GM23338 (cell line): Measurements from ENCODE around the gene ZFYVE27. TPM values are rescaled to one million over a fixed set of nuclear protein-coding genes. Genes with fewer than 3 reads are reported as not detected.

Source experiments
- ATAC-seq: fragments of 200-7000 bp; cut with Tn5 transposase; 3 replicates; pipeline ENCODE4 v1.9.1; 2020
- DNase-seq: peaks from one replicate; pipeline ENCODE4 v3.0.0-alpha.2; 2015; ENCODE audit warnings: low spot score
- H2AFZ ChIP-seq: fragments of 200-600 bp; sonication (generic); 2 replicates; pipeline ENCODE4 v1.8.0; 2016; ENCODE audit warnings: antibody characterized with exemption, mild to moderate bottlenecking, moderate library complexity
- H3F3A ChIP-seq: fragments of 200-600 bp; sonication (generic); replicated peaks from 2 replicates; pipeline ENCODE4 v1.8.0; 2017; ENCODE audit warnings: antibody characterized with exemption, mixed run types, low read depth
- H3K27ac ChIP-seq: fragments of 200-600 bp; sonication (generic); 2 replicates; pipeline ENCODE4 v1.6.1; 2016; ENCODE audit warnings: low read depth
- H3K27me3 ChIP-seq: fragments of 200-600 bp; sonication (generic); 2 replicates; pipeline ENCODE4 v1.8.0; 2016; ENCODE audit warnings: mild to moderate bottlenecking, mixed run types, moderate library complexity; ENCODE audit not compliant: insufficient read depth
- H3K36me3 ChIP-seq: fragments of 200-600 bp; sonication (generic); 2 replicates; pipeline ENCODE4 v1.8.0; 2016; ENCODE audit warnings: mild to moderate bottlenecking; ENCODE audit not compliant: insufficient read depth
- H3K4me1 ChIP-seq: fragments of 200-600 bp; sonication (generic); 2 replicates; pipeline ENCODE4 v1.8.0; 2016; ENCODE audit warnings: mild to moderate bottlenecking, moderate library complexity; ENCODE audit not compliant: insufficient read depth
- H3K4me2 ChIP-seq: fragments of 200-600 bp; sonication (generic); 2 replicates; pipeline ENCODE4 v1.7.1; 2017; ENCODE audit warnings: mixed run types
- H3K4me3 ChIP-seq: fragments of 200-600 bp; sonication (generic); 2 replicates; pipeline ENCODE4 v1.6.1; 2016; ENCODE audit warnings: mixed run types
- H3K79me2 ChIP-seq: fragments of 200-600 bp; sonication (generic); replicated peaks from 2 replicates; pipeline ENCODE4 v1.8.0; 2017; ENCODE audit warnings: mild to moderate bottlenecking; ENCODE audit not compliant: insufficient read depth
- H3K9me2 ChIP-seq: fragments of 200-600 bp; sonication (generic); 2 replicates; pipeline ENCODE4 v1.8.0; 2017; ENCODE audit not compliant: insufficient read depth
- H4K20me1 ChIP-seq: fragments of 200-600 bp; sonication (generic); replicated peaks from 2 replicates; pipeline ENCODE4 v1.8.0; 2017; ENCODE audit warnings: mild to moderate bottlenecking; ENCODE audit not compliant: insufficient read depth
- H3K27ac Mint-ChIP-seq: 2 replicates; pipeline ENCODE4 v1.8.0; 2020; ENCODE audit warnings: inconsistent platforms, mild to moderate bottlenecking, moderate library complexity, mixed read lengths
- H3K27me3 Mint-ChIP-seq: 3 replicates; pipeline ENCODE4 v1.8.0; 2022; ENCODE audit warnings: low read depth, mild to moderate bottlenecking, moderate library complexity, mixed read lengths, inconsistent platforms; ENCODE audit not compliant: insufficient read depth, poor library complexity
- H3K36me3 Mint-ChIP-seq: 3 replicates; pipeline ENCODE4 v1.8.0; 2021; ENCODE audit warnings: low read depth, mild to moderate bottlenecking, inconsistent platforms, moderate library complexity, mixed read lengths
- H3K4me1 Mint-ChIP-seq: 3 replicates; pipeline ENCODE4 v1.8.0; 2020; ENCODE audit warnings: mild to moderate bottlenecking, inconsistent platforms, mixed read lengths
- H3K4me3 Mint-ChIP-seq: 3 replicates; pipeline ENCODE4 v1.8.0; 2021; ENCODE audit warnings: moderate library complexity, mild to moderate bottlenecking, inconsistent platforms, mixed read lengths
- H3K9me3 Mint-ChIP-seq: 3 replicates; pipeline ENCODE4 v1.8.0; 2020; ENCODE audit warnings: moderate library complexity, mild to moderate bottlenecking, inconsistent platforms, mixed read lengths
- CREB1 ChIP-seq: fragments of 250-450 bp; sonication (Bioruptor Pico); IDR thresholded peaks from 2 replicates; pipeline ENCODE4 v1.5.0; 2020; ENCODE audit warnings: low read depth, mild to moderate bottlenecking, moderate library complexity
- EZH2phosphoT487 ChIP-seq: fragments of 200-600 bp; sonication (generic); IDR thresholded peaks from one replicate; pipeline ENCODE4 v1.8.1; 2018; ENCODE audit warnings: antibody characterized with exemption; ENCODE audit not compliant: unreplicated experiment
- JUNB ChIP-seq: IDR thresholded peaks from one replicate; pipeline ENCODE4 v1.6.1; 2016; ENCODE audit warnings: antibody characterized with exemption; ENCODE audit not compliant: unreplicated experiment
- NANOG ChIP-seq: IDR thresholded peaks from 2 replicates; pipeline ENCODE4 v1.6.1; 2016; ENCODE audit warnings: antibody characterized with exemption, borderline replicate concordance
- POLR2AphosphoS5 ChIP-seq: IDR thresholded peaks from 2 replicates; pipeline ENCODE4 v1.6.1; 2016; ENCODE audit warnings: antibody characterized with exemption, low read depth
- STAT1 ChIP-seq: IDR thresholded peaks from one replicate; pipeline ENCODE4 v1.6.1; 2016; ENCODE audit warnings: antibody characterized with exemption; ENCODE audit not compliant: unreplicated experiment
- ZNF114 ChIP-seq: fragments of 250-450 bp; sonication (Bioruptor Pico); IDR thresholded peaks from 2 replicates; pipeline ENCODE4 v1.5.0; 2020; ENCODE audit warnings: mild to moderate bottlenecking, moderate library complexity
- ZNF331 ChIP-seq: fragments of 250-450 bp; sonication (Bioruptor Pico); IDR thresholded peaks from 2 replicates; pipeline ENCODE4 v1.5.0; 2020; ENCODE audit warnings: low read depth, mild to moderate bottlenecking, moderate library complexity
- polyA plus RNA-seq: library from polyadenylated mRNA; unstranded; fragments of >200 nt; fragmentation: Nextera tagmentation; extraction: Ambion mirVana; gene quantifications from 2 replicates; pipeline ENCODE4 v1.2.1, GENCODE V29; 2016
- total RNA-seq: library from RNA; depleted of rRNA; stranded (reverse); fragments of >200 nt; shearing (Covaris generic); gene quantifications from 2 replicates; pipeline ENCODE4 v1.2.3, GENCODE V29; 2014
- TF ChIP-seq, protein P1 (sequence below): IDR thresholded peaks from 2 replicates; pipeline ENCODE4 v1.6.1; 2016; ENCODE audit warnings: antibody characterized with exemption
- TF ChIP-seq, protein P2 (sequence below), 2 experiments: fragments of 200-600 bp in 1 of 2; sonication (generic) in 1 of 2; conservative IDR thresholded peaks; 2 replicates each; pipeline versions ENCODE4 v1.5.1 to v1.6.1; 2016 to 2017; ENCODE audit warnings: antibody characterized with exemption in 2 of 2, low read depth in 2 of 2, mild to moderate bottlenecking in 2 of 2, moderate library complexity in 1 of 2
- TF ChIP-seq, protein P3 (sequence below): IDR thresholded peaks from one replicate; pipeline ENCODE4 v1.6.1; 2018; ENCODE audit warnings: antibody characterized with exemption; ENCODE audit not compliant: unreplicated experiment

ZFYVE27 gene
- total and polyA plus RNA-seq, 2 experiments from 2014 or later, result 15.0 to 25.8 TPM

DNA sequence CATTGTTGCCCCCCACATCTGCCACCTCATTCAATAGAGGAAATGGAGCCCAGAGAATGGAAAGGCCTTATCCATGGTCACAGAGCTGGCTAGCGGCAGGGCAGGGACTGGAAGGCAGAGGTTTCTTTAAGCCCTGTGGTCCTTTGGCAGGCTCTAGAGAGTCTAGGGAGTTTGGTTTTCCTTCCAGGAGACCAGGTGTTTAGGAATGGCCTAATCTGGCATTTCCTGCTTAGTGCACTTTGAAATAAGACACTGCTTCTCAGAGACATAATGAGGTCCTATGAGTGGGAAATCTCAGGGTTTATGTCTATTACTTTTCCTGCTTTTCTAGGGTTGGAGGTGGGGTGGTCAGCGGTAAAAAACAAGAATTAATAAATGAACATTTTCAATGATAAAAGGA, 17.3 kb upstream of the ZFYVE27 start:
- H3K27me3 ChIP-seq, result no peaks in the 10 kb centered on the region
- 0 out of 2 replicates have a peak overlapping the region, but pooled peaks have one; percentile 25 for H3K4me3 ChIP-seq
- no peaks in the 10 kb centered on the region for H3K9me2 ChIP-seq
- ATAC-seq, result no peak
- peaks cover 15% of the 10 kb centered on the region for H3F3A ChIP-seq
- Mint-ChIP-seq H3K4me3 (peak overlapping the region; percentile 7; the same call in 1 of the 3 replicates), H3K4me1 (peaks cover 43% of the 10 kb centered on the region), H3K27ac (0 out of 2 replicates have a peak overlapping the region, but pooled peaks have one; percentile 21), H3K36me3 (peaks cover 46% of the 10 kb centered on the region), H3K9me3 (no peaks in the 10 kb centered on the region), H3K27me3 (peaks cover 12% of the 10 kb centered on the region)
- TF ChIP-seq NANOG, result no peak
- TF ChIP-seq, protein P1, sequence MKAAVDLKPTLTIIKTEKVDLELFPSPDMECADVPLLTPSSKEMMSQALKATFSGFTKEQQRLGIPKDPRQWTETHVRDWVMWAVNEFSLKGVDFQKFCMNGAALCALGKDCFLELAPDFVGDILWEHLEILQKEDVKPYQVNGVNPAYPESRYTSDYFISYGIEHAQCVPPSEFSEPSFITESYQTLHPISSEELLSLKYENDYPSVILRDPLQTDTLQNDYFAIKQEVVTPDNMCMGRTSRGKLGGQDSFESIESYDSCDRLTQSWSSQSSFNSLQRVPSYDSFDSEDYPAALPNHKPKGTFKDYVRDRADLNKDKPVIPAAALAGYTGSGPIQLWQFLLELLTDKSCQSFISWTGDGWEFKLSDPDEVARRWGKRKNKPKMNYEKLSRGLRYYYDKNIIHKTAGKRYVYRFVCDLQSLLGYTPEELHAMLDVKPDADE, result 0 out of 2 replicates have a peak, but pooled peaks have one; percentile 13
- no peaks in the 10 kb centered on the region for H4K20me1 ChIP-seq
- peaks cover 48% of the 10 kb centered on the region for H3K4me1 ChIP-seq
- peaks cover 7% of the 10 kb centered on the region; the same call in 1 of the 2 replicates for H3K36me3 ChIP-seq
- H3K79me2 ChIP-seq, result peaks cover 17% of the 10 kb centered on the region
- peak overlapping the region; percentile 86 for H3K27ac ChIP-seq
- no peak overlapping the region for H2AFZ ChIP-seq
- H3K4me2 ChIP-seq, result peak overlapping the region; percentile 68
- DNase-seq, result peak; percentile 72

DNA sequence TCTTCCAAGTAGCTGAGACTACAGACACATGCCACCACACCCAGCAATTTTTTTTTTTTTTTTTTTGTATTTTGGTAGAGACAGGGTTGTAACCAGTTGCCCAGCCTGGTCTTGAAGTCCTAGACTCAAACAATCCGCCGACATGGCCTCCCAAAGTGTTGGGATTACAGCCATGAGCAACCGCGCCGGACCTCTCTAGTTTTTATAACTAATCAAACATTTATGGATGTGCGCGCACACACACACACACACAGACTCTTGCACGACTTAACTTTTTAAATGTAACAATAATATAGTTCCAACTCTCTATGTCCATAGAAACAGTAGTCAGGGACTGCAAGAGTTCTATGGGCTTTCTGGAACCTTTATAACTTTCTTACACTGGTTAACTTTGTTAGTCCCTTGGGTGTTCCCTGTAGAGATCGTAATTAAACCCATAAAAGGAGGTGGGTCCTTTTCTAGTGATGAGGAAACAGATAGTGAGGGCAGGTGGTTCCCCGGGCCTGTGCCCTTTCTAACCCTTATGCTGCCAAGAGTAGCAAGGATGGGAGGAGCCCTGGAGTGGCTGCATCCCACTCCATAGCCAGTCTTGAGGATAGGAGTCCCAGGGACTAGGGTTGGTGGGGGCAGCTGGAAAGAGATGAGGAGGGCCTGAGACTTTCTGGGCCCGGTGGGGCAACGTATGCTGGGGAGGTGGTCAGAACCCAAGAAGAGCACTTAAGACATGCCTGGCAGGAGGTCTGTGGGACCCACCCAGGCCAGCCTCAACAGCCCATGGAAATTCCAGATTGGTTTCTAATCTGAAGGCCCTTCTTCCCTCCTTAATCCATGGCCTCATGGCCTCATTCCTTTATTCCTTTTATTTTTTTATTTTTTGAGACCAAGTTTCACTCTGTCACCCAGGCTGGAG, 14.8 kb upstream of the ZFYVE27 start:
- H3K4me3 Mint-ChIP-seq, result no peak overlapping the region
- Histone ChIP-seq H3K4me3 (no peak overlapping the region), H3K79me2 (peaks cover 6% of the 10 kb centered on the region), H3K9me2 (no peaks in the 10 kb centered on the region), H3K4me2 (no peak overlapping the region), H3K4me1 (peaks cover 27% of the 10 kb centered on the region), H3K27me3 (no peaks in the 10 kb centered on the region), H2AFZ (no peak overlapping the region), H3K27ac (no peak overlapping the region), H3F3A (peaks cover 8% of the 10 kb centered on the region; the same call in 1 of the 2 replicates), H3K36me3 (peaks cover 1% of the 10 kb centered on the region; the same call in 1 of the 2 replicates), H4K20me1 (no peaks in the 10 kb centered on the region)
- no peak overlapping the region for H3K27ac Mint-ChIP-seq
- DNase-seq (no peak), ATAC-seq (no peak)
- peaks cover 4% of the 10 kb centered on the region for H3K27me3 Mint-ChIP-seq
- peaks cover 32% of the 10 kb centered on the region for H3K36me3 Mint-ChIP-seq
- peaks cover 30% of the 10 kb centered on the region for H3K4me1 Mint-ChIP-seq
- peaks cover 3% of the 10 kb centered on the region; the same call in 1 of the 3 replicates for H3K9me3 Mint-ChIP-seq
- TF ChIP-seq JUNB, result no peak
- TF ChIP-seq, protein P2, sequence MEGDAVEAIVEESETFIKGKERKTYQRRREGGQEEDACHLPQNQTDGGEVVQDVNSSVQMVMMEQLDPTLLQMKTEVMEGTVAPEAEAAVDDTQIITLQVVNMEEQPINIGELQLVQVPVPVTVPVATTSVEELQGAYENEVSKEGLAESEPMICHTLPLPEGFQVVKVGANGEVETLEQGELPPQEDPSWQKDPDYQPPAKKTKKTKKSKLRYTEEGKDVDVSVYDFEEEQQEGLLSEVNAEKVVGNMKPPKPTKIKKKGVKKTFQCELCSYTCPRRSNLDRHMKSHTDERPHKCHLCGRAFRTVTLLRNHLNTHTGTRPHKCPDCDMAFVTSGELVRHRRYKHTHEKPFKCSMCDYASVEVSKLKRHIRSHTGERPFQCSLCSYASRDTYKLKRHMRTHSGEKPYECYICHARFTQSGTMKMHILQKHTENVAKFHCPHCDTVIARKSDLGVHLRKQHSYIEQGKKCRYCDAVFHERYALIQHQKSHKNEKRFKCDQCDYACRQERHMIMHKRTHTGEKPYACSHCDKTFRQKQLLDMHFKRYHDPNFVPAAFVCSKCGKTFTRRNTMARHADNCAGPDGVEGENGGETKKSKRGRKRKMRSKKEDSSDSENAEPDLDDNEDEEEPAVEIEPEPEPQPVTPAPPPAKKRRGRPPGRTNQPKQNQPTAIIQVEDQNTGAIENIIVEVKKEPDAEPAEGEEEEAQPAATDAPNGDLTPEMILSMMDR (conservative IDR thresholded peaks at IDR 0.05; ENCODE audit: low read depth in 2 of 2), result no peak
- no peak for TF ChIP-seq POLR2AphosphoS5
- TF ChIP-seq, protein P1, result no peak
- no peak for TF ChIP-seq NANOG
- no peak for TF ChIP-seq EZH2phosphoT487
- TF ChIP-seq, protein P3, sequence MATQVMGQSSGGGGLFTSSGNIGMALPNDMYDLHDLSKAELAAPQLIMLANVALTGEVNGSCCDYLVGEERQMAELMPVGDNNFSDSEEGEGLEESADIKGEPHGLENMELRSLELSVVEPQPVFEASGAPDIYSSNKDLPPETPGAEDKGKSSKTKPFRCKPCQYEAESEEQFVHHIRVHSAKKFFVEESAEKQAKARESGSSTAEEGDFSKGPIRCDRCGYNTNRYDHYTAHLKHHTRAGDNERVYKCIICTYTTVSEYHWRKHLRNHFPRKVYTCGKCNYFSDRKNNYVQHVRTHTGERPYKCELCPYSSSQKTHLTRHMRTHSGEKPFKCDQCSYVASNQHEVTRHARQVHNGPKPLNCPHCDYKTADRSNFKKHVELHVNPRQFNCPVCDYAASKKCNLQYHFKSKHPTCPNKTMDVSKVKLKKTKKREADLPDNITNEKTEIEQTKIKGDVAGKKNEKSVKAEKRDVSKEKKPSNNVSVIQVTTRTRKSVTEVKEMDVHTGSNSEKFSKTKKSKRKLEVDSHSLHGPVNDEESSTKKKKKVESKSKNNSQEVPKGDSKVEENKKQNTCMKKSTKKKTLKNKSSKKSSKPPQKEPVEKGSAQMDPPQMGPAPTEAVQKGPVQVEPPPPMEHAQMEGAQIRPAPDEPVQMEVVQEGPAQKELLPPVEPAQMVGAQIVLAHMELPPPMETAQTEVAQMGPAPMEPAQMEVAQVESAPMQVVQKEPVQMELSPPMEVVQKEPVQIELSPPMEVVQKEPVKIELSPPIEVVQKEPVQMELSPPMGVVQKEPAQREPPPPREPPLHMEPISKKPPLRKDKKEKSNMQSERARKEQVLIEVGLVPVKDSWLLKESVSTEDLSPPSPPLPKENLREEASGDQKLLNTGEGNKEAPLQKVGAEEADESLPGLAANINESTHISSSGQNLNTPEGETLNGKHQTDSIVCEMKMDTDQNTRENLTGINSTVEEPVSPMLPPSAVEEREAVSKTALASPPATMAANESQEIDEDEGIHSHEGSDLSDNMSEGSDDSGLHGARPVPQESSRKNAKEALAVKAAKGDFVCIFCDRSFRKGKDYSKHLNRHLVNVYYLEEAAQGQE, result no peak
- no peak for TF ChIP-seq ZNF114 (CRISPR knock-in tag)
- TF ChIP-seq CREB1, result no peak
- no peak for TF ChIP-seq ZNF331 (CRISPR knock-in tag)
- no peak for TF ChIP-seq STAT1
